T-helper 2 cell treated with Interferon-gamma antibody and Interleukin-4, amounts not matched to agents 100 ng/mL and 5 ng/mL, for 36 hours (primary cell): ENCODE data around the gene UNC80. TPM values are rescaled to one million over a fixed set of nuclear protein-coding genes. Genes with fewer than 3 reads are reported as not detected.

Experiments used
- intact Hi-C: fragments of 100-400 bp; cut with micrococcal nuclease; formaldehyde crosslinking; loops from one replicate; pipeline ENCODE4 v1.15.1; 2023
- total RNA-seq: library from RNA; stranded (reverse); gene quantifications from 2 replicates; pipeline ENCODE4 v1.2.3, GENCODE V29; 2022

UNC80 gene
- total RNA-seq, 1 donor from 2014 or later = not detected

DNA sequence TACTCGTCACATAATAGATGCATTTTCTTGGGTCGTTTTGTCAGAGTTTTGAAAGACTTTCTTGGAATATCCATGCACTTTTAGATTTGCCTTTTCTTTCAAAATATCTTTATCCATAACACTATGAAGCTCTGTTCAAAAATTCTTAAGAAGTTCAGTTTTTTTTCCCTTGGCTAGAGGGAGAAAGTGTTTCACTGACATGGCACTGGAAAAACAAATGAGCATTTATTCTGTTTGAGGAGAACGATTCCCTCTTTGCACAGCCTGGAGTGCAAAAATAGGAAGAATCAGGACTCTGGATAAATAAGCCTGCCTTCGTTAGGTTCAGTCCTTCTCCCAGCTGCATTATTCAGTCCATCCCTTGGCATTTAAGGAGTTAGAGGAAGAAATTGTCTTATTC, 139.9 kb downstream of the UNC80 start:
- intact Hi-C loops = no loop called here

GRCh38 chr2:209913786-209914345, 142.2 kb downstream of the UNC80 start:
- intact Hi-C loops = no loop called here

DNA sequence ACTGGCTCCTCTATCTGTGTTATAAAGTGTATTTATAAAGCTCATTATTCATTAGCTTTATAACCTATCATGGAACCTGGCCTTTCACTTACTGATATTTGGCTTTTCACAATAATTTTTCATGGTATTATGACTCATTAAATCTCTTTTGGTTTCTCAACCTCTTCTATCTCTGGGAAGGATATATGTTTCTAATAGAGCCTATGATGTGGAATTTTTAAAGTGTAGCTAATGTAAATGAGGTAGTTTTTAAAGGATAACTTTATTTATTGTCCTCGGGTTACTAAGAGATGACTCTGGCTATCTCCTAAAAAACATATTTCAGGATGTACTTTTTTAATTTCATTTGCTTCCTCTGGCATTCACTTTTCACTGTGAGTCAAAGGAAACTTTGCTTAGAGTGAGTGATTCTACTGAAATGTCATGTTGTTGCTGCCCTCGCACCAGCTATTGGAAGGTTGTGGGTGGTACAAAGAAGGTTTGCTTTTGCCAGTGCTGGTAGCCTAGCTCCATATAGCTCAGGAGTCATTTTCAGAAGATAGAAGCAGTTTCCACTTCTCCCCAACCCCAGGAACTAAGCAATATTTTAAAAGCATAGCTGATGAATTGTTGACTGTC, 145.6 kb downstream of the UNC80 start:
- intact Hi-C loops = no loop called here

DNA sequence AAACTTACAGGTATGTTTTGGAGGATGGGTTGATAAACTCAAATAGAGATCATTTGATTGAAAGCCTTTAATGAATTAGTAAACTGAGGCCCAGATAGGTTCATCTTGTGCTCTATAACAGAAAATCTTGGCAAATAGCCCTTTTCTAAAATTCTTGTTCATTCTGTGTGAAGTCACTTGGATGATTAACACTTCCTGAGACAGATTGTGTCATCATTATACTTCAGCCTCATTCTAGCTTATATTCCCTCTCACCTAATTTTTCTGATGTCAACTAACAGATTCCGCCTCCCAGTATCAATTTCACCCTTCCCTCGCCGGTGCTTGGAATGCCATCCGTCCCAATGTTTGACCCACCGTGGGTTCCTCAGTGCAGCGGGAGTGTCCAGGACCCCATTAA, 146.6 kb downstream of the UNC80 start:
- intact Hi-C loops = no loop called here

- intact Hi-C loops = no loop called here
These were observed 150.5 kb downstream of the UNC80 start for GRCh38 chr2:209922116-209922515.

- intact Hi-C loops = no loop called here
These were observed 157.7 kb downstream of the UNC80 start for GRCh38 chr2:209929369-209929768.

GRCh38 chr2:209933499-209934483, 162.2 kb downstream of the UNC80 start:
- intact Hi-C loops = no loop called here

DNA sequence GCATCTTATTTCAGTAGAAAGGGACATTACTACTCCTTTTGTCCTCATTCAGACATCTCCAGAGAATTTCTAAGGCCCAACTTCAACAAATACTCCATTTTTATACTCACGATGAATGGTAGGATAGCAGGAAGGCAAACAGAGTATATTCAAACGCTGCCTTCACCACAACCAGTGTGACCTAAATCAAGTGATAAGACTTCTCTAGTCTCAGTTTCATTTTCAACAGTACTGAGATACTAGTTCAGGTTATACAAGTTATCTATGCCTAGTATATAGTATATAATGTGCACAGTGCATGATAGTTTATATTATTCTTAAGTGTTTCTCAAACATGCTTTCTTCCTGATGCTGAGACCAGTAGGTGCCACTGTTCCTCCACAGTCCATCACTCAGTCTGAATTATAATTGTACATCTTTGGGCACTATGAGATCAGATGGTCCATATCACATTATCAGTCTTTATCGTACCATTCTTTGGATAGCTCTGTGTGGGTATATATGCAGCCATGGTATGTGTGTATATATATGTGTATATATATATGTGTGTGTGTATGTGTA, 164.6 kb downstream of the UNC80 start:
- intact Hi-C loops = loop anchor here (1.0 kb wide), 1 partner anchor 263 kb away; no protein-coding TSS in a partner anchor

DNA sequence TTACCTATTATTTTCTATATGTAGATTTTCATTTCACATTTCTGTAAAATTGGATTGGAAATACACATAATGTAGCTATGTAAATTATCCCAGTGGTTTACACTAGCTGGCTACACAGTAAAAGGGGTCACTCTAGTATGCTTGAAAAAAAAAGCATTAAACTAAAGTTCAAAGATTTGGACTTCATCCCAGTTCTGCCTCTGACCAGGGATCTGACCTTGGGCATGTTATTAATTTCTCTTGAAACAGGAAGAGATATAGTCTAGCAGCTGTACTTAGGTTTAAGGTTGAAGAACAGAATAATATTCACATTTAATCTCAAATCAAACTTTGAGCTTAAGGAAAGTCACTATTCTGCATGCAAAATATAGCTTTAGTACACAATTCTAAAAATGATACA, 166.3 kb downstream of the UNC80 start:
- intact Hi-C loops = no loop called here

GRCh38 chr2:209938906-209939305, 167.3 kb downstream of the UNC80 start:
- intact Hi-C loops = no loop called here

DNA sequence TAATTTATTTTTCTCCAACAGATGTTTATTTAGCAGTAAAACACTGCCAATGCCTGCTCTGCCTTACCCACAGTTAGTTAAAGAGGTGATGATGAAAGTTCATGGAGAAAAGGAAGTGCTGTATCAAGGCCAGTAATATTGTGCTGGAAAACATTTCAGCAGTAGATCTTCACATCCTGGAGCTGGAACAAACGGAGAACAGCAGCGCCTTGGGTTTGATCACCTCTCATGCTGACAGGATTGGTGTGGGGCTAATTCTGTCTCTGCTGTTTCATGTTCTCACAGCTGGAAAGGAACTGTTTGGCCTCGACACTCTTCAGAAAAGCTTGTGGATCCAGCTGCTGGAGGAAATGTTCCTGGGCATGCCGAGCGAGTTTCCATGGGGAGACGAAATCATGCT, 169.3 kb downstream of the UNC80 start:
- intact Hi-C loops = no loop called here

DNA sequence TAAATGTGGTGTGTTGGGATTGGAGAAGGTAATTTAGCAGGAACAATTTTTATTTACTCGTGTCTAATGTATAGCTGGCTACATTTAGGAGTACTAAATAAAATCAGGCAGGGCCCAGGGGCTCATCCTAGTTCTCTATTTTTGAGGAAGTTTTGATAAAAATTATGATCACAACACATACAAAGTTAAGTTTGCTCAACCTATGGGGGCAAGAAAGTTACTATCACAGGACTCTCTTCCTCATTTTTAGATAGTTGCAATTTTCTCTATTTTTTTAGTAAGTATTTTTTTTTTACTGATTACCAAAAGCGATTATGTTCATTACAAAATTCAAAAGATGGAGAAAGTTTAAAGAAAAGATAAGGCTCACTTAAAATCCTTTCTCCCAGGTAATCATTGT, 170.8 kb downstream of the UNC80 start:
- intact Hi-C loops = no loop called here

DNA sequence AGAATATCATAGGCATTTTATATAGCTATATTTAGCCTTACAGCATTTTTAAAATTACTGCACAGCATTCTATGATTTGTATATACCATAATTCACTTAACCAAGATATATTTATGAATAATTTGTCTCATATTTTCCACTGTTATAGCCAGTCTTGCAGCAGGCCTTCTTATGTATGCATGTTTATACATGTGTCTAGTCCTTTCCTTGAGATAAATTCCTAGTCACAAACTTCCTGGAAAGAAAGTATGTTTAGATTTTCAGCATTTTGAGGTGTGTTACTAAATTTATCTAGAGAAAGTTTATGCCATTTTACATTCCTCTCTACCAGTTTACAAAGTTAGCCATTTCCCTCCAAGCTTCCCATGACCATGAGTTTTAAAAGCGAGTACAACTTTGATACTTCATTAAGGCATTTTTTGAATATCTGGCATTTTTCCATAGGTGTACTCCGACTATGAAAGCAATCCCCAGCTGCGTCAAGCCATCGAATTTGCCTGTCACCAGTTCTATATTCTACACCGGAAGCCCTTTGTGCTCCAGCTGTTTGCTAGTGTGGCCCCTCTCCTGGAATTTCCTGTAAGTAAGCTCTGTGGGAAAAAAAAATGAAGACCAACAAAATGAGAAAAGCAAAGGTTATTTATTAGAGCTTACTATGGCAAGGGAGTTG, 171.4 kb downstream of the UNC80 start:
- intact Hi-C loops = no loop called here

GRCh38 chr2:209943776-209944175, 172.1 kb downstream of the UNC80 start:
- intact Hi-C loops = no loop called here

- intact Hi-C loops = no loop called here
These were observed 174.9 kb downstream of the UNC80 start for GRCh38 chr2:209946539-209946938.

DNA sequence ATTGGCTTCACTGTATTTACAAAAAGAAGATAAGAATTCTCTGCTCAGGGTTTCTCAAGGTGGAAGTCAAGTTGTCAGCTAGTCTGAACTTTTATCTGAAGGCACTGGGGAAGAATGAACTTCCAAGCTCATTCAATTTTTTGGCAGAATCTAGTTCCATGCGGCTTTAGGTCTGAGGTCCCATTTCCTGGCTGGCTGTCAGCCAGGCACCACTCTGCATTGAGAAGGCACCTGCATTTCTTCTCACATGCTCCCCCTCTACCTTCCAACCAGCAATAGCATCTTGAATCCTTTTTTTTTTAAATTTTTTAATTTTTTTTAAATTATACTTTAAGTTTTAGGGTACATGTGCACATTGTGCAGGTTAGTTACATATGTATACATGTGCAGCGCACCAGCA, 184.6 kb downstream of the UNC80 start:
- intact Hi-C loops = loop anchor here (10.0 kb wide), 1 partner anchor 621 kb away; no protein-coding TSS in a partner anchor

DNA sequence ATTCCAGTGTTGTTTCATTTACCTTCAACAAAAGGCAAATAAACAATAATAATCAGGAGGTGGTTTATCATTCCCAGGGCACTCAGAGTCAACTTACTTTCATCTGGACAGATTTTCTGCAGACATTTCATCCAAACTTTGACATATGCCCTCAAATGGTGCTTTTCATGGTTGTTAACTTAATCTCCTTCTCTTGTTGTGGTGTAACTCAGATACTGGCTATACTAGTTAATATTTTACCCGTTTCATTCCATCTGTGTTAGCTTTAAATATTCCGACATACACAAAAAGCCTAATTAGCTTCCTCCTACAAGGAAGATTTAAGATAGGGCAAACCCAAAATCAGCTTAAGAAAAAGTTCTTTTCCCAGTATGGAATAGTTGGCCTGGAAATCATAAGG, 186.4 kb downstream of the UNC80 start:
- intact Hi-C loops = loop anchor here (10.0 kb wide), 1 partner anchor 623 kb away; no protein-coding TSS in a partner anchor

DNA sequence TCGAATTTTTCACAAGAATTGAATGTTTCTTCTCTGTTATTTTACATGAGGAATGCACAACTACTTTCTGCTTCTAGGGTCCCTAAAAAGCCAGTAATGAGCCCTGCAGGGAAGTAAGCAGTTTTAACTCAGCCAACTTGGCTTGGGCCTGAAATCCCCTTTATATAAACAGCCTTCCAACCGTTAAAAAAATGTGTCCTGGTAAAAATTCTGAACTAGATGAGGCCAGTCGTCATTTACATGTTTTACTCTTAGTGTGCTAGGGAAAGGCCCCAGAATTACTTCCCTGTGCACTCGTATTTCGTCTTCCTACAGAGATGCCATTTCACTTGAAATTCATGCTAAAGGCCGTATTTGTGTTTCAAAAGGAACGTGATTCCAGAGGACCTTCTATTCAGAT, 188.4 kb downstream of the UNC80 start:
- intact Hi-C loops = loop anchor here (5.0 to 10.0 kb wide), 2 partner anchors 535 to 1563 kb away; partner anchors contain the start of gene MAP2

DNA sequence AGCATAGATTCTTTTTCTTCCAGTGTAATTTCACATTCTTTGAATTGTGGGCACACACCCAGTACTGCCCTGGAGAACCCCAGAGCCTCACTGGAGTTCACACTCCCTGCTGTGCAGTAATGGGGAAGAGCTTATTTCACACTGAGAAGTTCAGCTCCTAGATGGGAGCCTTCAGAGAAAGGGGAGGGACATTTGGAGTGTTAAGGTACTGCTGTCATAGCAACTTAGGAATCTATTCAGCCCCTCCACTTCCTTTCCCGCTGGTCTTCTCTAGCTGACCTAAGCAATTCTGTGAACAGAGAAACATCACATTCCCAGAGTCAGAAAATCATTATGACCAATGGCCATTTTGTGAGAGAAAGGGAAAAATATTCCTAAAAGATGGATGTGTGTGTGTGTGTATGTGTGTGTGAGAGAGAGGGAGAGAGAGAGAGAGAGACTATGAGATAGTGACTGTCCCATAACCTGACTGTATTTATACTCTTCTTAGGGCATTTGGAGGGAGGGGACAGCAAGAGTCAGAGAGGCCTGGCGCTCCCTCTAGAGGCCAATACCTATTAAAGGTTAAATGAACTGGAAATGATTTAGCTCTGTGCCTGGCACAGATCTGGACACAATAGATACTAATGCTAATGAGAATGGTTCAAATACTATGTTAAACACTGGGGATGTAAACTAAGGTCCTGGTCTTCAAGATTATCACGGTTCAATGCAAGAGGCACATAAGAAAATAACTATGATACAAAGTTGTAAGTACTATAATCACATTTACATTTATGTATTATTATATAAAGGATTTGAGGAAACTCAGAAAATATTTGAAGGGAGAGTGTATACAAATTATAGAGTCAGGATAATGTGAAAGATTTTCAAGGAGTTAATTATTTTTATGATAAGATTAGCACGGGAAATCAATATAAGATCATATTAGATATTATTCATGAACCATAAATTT, 189.3 kb downstream of the UNC80 start:
- intact Hi-C loops = loop anchor here (5.0 to 10.0 kb wide), 2 partner anchors 536 to 1564 kb away; partner anchors contain the start of gene MAP2

DNA sequence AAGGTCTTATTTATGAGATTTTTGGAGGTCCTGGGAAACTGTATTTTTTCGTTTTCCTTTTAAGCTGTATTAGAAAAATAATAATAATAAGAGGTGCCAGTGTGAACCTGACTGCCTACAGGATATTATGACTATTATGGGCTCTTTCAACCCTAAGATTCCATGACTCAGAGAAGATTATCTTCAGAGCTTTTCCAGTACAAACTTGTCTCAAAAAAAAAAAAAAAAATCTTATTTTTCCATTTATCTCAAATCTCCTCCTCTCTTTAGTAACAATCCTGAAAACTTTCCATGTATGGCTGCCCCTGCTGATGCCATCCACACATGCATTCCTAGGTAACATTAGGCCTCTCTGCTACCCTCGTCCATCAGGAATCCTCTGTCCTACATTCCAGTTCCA, 194.1 kb downstream of the UNC80 start:
- intact Hi-C loops = loop anchor here (10.0 kb wide), 1 partner anchor 541 kb away; the partner anchor contains the start of gene MAP2
